Left hindlimb (tissue), 1 donor: Measurements from ENCODE around the gene LIF.
"Not testable (repeated sequence)": the region's sequence is repeated elsewhere in the genome, so short reads cannot be mapped to it uniquely, and the experiment has no call there.

Experiments used
- DNase-seq: peaks from one replicate; pipeline ENCODE4 v3.0.0-alpha.2; 2018

Gene LIF

DNA sequence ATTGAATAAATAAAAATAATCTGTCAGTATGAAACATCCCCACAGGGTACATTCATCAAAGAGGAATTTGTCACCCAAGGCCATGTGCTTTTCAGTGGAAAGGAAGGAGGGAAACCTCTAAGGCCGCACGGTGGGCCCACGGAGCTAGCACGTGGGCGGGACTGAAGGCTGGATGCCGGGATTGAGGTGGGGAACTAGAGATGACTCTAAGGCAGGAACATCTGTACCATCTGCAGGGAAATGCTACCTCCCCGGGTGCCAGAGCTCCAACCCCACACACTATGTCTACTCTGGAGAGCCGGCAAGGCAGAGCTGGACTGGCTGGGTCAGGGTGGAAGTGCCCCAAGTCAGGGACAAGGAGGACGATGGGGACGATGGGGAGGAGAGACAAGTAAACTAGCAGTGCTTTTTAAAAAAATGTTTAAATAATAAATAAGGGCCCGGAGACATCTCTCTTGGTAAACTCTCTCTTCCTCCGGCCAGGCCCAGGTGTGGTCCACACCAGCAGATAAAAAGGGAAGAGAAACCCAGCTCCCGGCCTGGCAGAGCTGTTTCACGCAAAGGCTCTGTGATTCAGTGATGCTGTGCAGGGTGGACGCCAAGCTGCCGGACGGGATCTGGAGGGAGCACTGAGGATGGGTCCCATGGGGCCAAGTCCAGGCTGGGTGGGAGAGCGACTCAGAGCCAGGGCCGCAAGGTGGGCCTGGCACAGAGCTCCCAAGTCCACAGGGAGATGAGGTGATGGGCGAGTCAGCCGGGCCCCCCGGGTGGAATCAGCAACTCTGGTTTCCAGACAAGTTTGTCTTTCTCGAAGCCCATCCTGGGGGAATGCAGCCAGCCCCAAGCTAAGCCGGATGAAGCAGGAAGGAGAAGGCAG is 5.8 kb downstream of the LIF start:
- DNase-seq = peak; percentile 24

DNA sequence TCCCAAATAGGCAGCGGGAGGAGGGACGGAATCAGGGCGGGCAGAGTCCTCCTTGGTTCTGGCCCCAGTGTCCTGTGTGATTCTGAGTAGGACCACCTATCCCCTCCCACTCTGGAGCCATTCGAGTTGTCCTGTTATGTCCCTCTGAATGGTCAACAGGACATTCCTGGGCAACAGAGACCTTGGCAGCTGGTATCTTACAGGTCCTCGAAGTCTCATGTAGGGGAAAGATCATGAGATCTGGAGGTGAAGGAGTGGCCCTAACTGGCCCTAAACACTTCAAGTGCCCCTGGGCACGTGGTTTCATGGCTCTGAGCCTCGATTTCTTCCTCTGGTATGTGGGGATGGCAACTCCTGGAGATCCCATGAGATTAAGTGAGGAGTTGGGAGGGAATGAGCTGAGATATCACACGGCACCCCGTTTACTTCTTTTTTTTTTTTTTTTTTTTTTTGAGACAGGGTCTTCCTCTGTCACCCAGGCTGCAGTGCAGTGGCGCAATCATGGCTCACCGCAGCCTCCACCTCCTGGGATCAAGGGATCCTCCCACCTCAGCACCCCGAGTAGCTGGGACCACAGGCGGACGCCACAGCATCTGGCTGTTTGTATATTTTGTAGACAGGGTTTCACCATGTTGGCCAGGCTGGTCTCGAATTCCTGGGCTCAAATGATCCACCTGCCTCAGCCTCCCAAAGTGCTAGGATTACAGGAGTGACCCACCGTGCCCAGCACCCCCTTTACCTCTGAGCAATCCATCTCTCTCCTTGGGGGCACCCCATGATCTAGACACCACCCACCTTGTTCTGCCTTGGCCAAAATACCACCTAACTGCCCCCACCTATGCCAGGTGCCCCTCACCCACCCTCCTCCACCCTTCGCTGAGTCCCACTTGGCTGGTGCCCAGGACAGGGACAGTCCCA is 6.8 kb downstream of the LIF start:
- no peak for DNase-seq

DNA sequence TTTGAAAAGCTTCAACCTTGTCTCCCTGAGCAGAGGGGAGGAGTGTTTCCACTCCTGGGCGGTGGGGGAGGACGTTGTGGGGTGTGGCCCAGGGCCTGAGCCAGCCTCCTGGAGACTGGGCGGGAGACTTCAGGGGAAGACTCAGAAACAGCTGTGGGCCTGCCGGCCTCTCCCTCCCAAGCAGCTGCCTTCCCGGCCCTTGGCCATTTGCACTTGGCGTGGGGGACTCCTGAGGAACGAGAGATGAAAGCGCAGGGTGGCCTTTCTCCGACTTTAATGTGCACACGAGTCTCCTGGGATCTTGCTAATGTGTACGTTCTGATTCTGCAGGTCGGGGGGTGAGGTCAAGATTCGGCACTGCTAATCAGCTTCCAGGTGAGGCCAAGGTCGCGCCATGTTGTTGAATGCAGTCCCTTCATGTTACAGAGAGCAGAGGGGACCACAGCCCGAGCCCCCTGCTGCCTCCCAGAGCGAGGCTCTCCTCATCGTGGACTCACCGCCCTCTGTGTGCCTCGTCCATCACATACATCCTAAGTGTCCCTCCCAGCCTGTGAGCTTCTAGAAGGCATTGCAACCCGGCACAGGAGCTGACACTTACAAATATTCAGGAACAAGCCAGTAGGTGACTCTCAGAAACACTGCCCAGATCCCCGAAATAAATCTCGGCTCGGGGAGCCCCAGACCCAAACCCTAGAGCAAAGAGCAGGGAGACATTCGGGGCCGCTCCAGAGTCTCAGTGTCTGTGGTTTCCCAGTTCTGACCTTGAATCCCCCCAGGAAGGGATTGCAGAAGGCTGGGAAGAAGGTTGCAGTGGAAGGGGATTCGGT is 7.7 kb downstream of the LIF start:
- peak; percentile 80 for DNase-seq

DNA sequence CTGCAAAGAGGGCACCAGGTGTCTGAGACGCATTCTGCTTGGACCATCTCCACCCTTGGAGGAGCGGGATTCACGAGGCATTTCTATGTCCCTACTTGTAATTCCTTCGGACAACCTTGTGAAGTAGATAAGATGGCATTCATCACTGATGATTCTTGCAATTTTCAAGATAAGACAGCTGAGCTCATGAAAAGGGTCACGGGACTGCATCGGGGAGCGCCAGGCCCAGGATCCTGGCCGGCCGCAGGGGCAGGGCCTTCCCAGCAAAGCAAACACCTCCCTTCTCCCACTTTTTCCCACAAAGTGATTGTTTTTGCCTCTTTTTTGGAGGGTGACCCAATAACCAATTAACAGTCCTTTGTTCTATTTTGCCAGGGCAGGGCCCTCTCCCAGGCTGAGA is 8.4 kb downstream of the LIF start:
- DNase-seq = no peak

DNA sequence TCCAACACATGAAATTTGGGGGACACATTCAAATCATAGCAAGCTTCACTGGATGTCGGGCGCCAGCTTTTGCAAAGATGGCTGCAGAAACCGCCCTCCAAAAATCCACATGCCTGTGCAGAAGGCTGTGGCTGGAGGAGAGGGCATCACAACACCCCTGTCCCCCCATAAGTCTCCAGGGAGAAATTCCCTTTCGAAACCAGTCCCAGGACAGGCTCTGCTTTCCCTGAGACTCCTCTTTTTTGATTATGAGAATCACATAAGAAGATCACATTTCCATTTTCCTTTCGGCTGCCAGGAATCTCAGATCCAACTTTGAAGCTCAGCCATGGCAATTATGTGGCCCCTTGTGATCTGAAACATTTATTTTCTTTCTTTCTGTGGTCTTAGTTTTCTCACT is 9.7 kb downstream of the LIF start:
- peak; percentile 24 for DNase-seq

DNA sequence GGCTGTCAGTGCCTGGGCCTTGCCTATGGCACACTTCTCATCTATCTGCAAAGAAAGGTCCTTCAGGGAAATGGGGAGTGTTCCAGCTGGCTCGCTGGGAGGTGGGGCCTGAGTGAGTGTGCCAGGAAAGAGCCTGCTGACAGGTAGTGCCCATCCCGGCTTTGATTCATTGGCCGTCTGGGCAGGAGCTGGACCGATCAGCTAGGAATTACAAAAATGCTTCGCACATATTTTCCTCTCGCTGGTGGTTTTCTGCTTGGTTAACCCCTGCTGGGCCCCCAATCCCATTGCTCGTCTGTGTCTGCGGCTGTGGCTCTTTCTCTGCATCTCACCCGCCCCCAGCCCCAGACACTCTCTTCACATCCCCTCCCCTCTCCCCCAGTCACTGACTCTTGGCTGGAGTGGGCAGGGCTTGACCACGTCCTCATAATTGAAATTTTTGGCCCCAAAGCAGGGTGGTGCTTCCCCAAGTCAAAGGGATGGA is 10.8 kb downstream of the LIF start:
- peak; percentile 70 for DNase-seq

DNA sequence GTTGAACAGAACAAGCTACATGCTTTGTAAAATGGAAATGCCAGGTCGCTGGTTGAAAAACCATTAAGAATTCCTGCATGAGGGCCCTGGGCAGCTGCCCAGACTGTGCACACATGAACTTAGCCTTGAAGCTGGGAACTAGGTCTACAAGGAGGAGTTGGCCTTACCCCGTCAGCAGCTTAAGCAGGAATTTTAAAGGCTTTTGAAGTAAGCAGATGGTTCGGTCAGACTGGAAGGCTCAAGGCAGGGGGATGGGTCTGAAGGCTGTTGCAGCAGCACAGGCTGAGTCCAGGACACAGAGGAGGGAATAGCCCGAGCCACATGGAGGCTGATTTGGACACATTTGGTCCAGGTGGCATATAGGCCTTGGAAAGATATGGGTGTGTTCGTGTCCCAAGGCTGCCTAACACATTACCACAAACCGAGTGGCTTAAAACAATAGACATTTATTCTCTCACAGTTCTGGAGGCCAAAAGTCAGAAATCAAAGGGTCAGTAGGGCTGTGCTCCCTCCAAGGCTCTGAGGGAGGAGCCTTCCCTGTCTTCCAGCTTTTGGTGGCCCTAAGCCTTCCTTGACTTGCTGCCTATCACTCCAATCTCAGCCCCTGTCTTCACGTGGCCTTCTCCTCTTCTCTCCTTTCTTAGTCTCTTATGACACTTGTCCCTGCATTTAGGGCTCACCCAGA is 11.6 kb downstream of the LIF start:
- peak; percentile 81 for DNase-seq

DNA sequence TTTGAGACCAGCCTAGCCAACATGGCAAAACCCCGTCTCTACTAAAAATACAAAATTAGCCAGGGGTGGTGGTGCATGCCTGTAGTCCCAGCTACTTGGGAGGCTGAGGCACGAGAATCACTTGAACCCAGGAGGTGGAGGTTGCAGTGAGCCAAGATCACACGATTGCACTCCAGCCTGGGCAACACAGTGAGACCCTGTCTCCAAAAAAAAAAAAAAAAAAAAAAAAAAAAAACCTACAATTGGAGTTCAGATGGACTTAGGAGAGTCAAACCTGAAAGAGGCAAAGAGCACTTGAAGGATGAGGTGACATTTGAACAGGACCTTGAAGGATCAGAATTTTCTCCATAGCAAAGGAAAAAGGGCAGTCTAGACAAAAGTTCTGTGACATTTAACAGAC is 12.2 kb downstream of the LIF start:
- DNase-seq = not testable (repeated sequence)

DNA sequence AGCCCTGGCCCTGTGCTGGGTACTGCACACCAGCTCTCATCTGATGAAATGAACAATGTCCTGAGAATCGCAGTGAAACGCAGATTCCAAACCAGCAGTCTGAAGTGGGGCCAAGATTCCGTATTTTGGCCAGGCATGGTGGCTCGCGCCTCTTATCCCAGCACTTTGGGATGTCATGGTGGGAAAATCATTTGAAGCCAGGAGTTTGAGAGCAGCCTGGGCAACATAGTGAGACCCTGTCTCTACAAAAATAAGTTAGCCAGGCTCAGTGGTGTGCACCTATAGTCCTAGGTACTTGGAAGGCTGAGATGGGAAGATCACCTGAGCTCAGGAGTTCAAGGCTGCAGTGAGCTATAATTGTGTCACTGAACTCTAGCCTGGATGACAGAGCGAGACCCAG is 13.0 kb downstream of the LIF start:
- peak; percentile 49 for DNase-seq

DNA sequence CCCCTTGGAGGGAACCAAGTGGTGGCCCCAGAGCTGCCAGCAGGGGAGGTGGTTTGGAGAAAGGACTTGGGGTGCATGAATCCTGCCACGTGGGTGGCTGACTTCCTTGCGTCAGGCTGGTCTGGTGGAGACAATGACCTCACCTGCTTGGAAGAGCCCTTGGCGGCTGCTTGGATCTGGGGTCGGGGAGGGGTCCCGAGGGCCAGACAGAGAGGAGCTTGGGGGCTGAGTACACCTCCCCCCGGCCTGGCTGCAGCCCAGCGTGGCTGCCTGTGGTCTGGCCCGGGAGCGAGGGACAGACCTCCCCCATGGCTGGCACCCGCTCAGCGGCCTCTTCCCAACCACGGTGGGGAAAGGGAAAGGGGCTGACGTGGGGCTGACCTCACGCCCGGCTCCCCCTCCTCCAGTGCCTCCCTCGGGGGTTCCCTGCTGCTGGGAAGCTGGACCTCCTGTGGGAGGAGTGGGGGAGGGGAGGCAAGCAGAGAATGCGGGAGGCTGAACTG is 13.8 kb downstream of the LIF start:
- peak; percentile 73 for DNase-seq

DNA sequence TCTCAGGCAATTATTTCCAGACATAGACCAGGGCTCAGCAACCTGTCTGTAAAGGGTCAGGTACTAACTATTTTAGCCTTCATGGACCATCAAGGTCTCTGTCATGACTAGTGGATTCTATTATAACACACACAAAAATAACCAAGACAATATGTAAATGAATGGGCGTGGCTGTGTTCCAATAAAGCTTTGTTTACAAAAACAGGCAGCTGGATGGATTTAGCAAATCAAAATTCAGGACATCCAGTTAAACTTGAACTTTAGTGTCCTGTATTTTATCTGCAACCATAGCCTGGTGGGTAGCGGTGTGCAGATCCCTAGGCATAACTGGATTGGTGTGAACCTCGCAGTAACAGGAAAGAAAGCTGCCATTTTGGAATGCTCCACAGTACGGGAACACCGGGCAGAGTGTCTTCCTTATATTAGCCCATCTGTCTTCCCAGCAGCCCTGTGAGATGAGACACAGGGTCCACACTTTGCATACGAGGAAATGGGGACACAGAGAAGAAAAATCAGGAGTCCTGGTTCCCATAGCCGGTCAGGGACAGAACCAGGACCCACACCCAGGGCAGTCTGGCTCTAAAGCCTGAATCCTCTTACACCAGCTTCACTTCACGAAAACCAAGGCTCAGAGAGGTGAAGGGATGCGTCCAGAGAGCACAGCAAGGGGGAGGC is 15.6 kb downstream of the LIF start:
- no peak for DNase-seq

DNA sequence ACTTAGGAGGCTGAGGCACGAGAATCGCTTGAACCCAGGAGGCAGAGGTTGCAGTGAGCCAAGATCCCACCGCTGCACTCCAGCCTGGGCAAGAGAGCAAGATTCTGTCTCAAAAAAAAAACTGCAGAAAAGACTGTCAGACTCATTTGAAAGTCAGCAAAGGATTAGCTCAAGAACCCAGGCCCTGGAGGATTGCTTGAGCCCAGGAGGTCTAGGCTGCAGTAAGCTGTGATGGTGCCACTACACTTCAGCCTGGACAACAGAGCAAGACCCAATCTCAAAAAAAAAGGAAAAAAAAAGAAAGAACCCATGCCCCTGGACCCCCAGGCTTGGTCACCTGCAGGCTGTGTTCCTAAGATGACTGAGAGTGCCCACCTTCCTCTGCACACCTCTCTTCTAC is 16.2 kb downstream of the LIF start:
- DNase-seq = no peak

DNA sequence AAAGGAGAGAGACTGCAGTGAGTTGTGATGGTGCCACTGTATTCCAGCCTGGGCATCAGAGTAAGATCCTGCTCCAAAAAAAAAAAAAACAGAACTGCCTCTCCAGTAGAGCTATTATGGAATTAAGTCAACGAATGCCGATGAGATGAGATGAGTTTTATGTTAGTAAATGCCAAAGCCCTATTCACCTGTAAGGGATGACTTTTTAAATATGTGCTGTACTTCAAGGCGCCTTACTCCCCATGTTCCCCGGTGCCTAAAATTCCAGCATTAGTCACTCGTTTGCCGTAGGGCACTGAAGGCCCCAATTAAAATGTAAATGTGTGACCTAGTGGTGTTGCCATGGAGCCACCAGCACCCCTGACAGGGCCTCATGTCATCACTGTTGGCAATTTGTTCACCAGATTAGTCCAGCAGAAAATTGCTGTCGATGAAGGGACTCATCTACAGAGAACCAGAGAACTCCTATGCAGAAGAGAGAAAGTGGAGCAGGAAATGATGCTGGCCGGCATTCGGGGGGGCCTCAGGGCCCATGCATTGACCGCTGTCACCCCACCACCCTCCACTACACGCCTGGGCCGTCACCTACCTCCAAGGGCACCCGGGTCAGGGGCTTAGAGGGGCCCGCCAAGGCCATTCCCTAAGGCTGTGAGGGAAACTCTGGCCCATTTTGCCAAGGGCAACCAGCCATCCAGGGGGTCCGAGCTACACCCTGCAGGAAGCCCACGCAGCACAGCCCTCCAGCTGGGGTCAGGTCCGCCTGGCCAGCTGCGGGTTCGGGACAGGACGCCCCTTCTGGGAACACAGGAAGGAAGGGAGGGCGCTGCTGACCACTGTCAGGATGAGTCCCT is 17.8 kb downstream of the LIF start:
- no peak for DNase-seq

DNA sequence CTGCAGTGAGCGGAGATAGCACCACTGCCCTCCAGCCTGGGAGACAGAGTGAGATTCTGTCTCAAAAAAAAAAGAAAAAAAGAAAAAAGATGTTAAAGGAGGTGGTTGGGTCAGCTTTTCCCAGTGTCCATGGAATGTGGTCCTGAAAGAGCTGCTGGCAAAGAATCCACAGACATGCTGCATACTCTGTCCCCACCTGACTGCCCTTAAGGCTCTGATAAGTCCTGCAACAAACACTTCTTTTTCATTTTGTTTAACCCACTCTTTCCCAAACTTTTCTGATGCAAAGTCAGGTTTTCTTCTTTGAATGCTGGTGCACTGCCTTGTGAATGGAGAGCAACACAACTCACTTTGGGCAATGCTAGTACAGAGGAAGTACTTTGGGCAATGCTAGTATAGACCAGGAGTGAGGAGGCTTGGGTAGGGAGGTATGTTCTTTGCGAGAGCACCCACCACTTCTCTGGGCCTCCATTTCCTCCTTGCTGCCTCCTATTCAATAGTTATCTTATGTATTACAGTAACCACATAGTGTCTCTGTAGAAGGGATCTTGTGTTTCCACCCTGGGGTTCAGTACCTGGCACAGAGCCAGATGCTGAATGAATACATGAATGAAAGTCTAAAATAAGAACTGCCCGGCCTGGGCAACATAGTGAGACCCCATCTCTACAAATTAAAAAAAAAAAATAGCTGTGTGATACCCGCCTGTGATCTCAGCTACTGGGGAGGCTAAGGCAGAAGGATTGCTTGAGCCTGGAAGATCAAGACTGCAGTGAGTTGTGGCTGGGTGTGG is 18.9 kb downstream of the LIF start:
- DNase-seq = no peak

DNA sequence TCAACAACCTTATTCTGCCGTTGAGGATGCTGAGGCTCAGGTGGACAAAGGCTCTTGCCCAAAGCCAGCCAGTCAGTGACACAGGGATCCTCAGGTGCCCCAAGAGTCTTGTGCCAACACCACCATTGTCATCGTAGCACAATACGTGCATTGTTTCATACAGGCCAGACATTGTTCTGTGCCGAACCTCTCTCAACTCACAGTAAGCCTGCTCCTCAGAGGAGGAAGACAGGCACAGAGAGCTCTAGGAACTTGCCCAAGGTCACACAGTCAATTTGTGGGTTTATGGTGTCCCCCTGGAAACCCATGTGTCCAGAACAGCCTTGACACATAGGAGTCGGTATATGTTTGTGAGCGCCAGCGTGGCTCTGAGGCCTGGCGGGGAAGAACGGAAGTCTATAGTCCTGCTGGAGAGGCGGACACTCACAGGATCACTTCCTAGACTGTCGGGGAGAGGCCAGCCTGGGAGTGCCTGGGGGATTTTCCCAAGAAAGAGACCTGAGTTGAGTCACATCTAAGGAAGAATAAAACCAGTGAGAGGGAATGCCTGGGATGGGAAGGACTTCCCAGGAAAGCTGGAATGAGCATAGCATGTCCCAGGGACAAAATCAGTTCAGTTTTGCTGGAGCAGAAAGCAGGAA is 20.2 kb downstream of the LIF start:
- no peak for DNase-seq

DNA sequence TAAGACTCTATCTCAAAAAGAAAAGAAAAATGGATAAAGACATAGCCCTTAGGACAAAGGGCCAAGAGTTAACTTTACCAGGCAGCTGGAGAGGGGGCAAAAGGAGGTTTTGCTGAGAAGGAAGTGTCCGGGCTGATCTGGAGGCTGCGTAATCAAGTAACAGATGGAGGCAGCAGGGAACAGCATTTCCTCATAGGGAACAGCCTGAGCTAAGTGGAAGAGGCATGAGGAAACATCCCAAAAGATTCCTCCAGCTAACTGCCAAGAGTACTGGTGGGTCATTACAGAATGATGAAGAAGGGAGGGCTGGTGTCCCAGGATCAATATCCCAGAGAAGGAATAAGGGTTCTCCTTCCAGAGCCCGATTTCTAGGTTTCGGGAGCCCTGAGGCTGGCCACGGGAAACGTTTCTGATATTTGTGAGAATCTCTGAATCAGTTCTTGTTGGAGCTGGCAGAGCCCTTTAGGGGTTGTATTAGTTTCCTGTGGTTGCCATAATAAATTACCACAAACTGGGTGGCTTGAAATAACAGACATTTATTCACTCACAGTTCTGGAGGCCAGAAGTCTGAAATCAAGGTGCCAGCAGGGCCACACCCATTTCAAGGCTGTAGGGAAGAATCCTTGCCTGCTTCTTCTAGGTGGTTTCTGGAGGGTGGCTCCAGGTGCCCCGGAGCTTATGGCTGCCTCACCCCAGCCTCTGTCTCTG is 21.2 kb downstream of the LIF start:
- DNase-seq = no peak

DNA sequence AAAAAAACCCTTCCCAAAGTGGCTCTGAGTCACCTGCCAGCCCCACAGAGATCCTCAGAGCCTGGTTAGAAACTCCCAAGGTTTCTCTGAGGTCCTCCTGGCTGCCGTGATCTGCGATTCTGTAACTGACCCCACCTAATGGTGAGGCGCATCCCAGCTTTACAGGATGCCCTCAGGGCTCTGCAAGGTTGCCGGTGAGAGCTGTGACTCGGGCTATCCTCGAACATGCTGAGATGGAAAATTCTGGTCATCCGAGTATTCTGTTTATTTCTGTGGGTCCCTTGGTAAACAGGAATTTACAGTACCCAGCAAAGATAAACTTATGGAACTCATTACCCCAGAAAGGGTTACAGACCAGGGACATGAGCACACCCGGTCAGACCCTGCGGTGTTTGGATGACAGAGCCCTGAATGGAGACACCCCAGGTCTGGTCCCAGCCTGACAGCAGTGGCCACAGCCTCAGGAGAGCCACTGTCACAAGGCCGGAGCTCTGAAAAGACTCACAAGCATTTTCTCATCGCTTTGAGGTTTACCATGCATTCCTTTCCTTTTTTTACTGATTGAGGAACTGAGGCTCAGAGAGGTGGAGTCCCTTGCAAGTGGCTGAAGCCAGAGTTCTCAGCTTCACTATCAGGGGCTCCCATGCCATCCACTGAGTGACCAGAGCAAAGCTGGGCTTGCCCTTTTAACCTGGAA is 22.2 kb downstream of the LIF start:
- no peak for DNase-seq

DNA sequence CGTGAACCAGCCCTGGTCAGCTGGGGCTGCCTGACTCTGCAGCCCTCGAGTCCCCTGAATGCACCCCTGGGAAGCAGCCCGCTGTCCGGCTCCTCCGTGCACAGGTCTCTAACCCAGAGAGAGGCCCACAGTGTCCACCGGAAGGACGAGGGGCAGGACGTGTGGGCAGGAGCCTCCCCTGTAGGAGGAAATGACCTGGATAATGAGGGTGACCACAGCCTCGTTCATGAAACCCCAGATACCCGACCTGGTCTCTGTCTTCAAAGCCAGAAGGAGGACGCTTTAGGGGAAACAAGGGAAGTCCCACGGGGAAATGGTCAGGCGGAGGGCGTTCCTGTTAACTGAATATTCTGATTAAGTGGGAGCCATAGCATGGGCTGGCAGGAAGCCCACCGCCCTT is 23.3 kb downstream of the LIF start:
- no peak for DNase-seq
